Heart right ventricle (tissue), 16 donors: ENCODE data around the gene SVOPL. TPM values are rescaled to one million over a fixed set of nuclear protein-coding genes. Genes with fewer than 3 reads are reported as not detected.

Source experiments
- ATAC-seq, 8 donors: fragments of 200-7000 bp; cut with Tn5 transposase; one replicate each; pipeline ENCODE4 v1.9.1; 2020; ENCODE audit warnings: mild to moderate bottlenecking in 8 of 8, moderate library complexity in 8 of 8, moderate number of reproducible peaks in 1 of 8
- DNase-seq, 2 donors: peaks; one replicate each; pipeline ENCODE4 v3.0.0-alpha.2; 2020
- H3K27ac ChIP-seq, 10 donors: fragments of 200-600 bp; sonication (generic) in 2 of 10; one replicate each; pipeline versions ENCODE4 v1.5.0 to v1.8.0; 2020 to 2022; ENCODE audit warnings: mild to moderate bottlenecking in 3 of 10
- H3K27me3 ChIP-seq, 7 donors: fragments of 200-600 bp; one replicate each; pipeline ENCODE4 v1.8.0; 2021 to 2022; ENCODE audit warnings: mild to moderate bottlenecking in 2 of 7
- H3K36me3 ChIP-seq, 9 donors: fragments of 200-600 bp; sonication (generic) in 1 of 9; one replicate each; pipeline versions ENCODE4 v1.5.0 to v1.8.0; 2020 to 2022; ENCODE audit warnings: mild to moderate bottlenecking in 2 of 9
- H3K4me1 ChIP-seq, 9 donors: fragments of 200-600 bp; sonication (generic) in 1 of 9; one replicate each; pipeline versions ENCODE4 v1.5.0 to v1.8.0; 2020 to 2022; ENCODE audit warnings: mild to moderate bottlenecking in 4 of 9
- H3K4me3 ChIP-seq, 10 donors: fragments of 200-600 bp; sonication (generic) in 2 of 10; one replicate each; pipeline versions ENCODE4 v1.5.0 to v1.8.0; 2020 to 2022; ENCODE audit warnings: mild to moderate bottlenecking in 7 of 10, moderate library complexity in 2 of 10
- H3K9me3 ChIP-seq, 11 donors: fragments of 200-600 bp in 10 of 11; sonication (generic) in 2 of 11; one replicate each; pipeline versions ENCODE4 v1.5.0 to v1.8.0; 2013 to 2022; ENCODE audit warnings: mild to moderate bottlenecking in 2 of 11, control low read depth in 1 of 11, moderate library complexity in 1 of 11
- CTCF ChIP-seq, 9 donors: fragments of 200-600 bp; sonication (generic) in 2 of 9; IDR thresholded peaks; one replicate each; pipeline versions ENCODE4 v1.5.0 to v1.8.0; 2021 to 2022; ENCODE audit warnings: antibody characterized with exemption in 9 of 9, mild to moderate bottlenecking in 5 of 9, moderate library complexity in 1 of 9
- WGBS, 2 donors: extraction: QIAGEN DNeasy Blood & Tissue Kit; methylation state at CpG; one replicate each; pipeline ENCODE4 v1.1.7; 2013; ENCODE audit warnings: inconsistent platforms in 1 of 2; 5-methylcytosine and 5-hydroxymethylcytosine counted together
- intact Hi-C, 10 donors: fragments of 100-400 bp; cut with DNase I; formaldehyde crosslinking; loops; one replicate each; pipeline versions ENCODE4 v1.11.1 to v1.14.2; 2022
- polyA plus RNA-seq, 2 donors: library from polyadenylated mRNA; stranded (reverse); fragments of 200-250 nt; gene quantifications; one replicate each; pipeline ENCODE4 v1.2.3, GENCODE V29; 2013
- total RNA-seq, 10 donors: library from RNA; stranded (reverse); fragmentation: NEBNext Ultra II Directional in 3 of 10; extraction: Animal tissue kit (Norgen Biotek cat#: 25700) in 3 of 10; gene quantifications; one replicate each; pipeline versions ENCODE4 v1.2.1 to v1.2.4, GENCODE V29; 2021 to 2023
- donor health status: Arrhythmogenic right ventricular cardiomyopathy.
- donor health status: ischemic (EF 13 %, LVEDD 7.1; RV severe dilation, severe dysfunction).
- donor health status: healthy with polysubstance abuse.
- donor health status: DM: no; HTN: yes; CAD: no.
- donor health status: DM: no; HTN: no; CAD: no.
- donor health status: ischemic (EF 25% LVEDD 6.9; RV normal size, moderate dysfunction).
- donor health status: ischemic (EF 25% LVEDD 5.7; RV mildly dilated, moderate dysfunction).
- donor health status: healthy.
- donor health status: DM: yes; HTN: yes; CAD: no.
- donor health status: Ischemic cardiomyopathy.
- donor health status: ischemic (EF 35%, LVEDD 5.7; RV mildly dilated, moderate dysfunction).
- donor health status: nonischemic (EF 11% LVEDD 7.7; RV severe dilation, severe dysfunction).
- donor health status: DM: yes; HTN: yes; CAD: no.
- donor health status: PGD.
- donor health status: ischemic (EF 29% LVEDD 5.4; RV normal size, mild dysfunction).
- donor health status: nonischemic (EF 23%, LVEDD 6.1; RV moderate dilation, normal function).

The SVOPL gene
- total and polyA plus RNA-seq, 12 donors, result not detected

DNA sequence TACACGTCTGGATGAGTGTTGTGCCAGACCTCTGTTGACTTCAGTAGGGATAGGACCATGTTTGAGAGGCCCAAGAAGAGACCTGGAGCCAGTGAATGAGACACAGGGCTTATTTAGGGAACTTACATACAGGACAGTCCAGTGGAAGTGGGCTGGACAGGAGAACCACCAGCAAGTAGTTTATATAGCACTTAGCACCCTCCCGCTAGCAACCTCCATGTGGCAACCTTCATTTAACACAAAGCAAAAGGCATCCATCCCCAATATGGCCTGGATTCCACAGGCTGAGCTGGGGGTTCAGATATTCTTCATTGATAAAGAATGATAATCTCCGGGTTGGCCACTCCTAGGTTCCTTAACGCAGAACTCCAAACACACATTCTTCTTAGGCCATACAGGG, 147.4 kb downstream of the SVOPL start:
- Histone ChIP-seq H3K9me3 (peaks cover 0 to 60% (median 38%) of the 10 kb centered on the region in 11 donors), H3K27ac (no peak overlapping the region), H3K4me3 (no peak overlapping the region), H3K36me3 (peaks cover 0 to 88% (median 72%) of the 10 kb centered on the region in 9 donors), H3K27me3 (no peaks in the 10 kb centered on the region), H3K4me1 (peaks cover 0 to 10% (median 0%) of the 10 kb centered on the region in 9 donors)
- intact Hi-C loops, result no loop called here
- ATAC-seq (no peak), DNase-seq (no peak)
- 90 to 93% methylated on average over 4 of the region's 4 CpGs for WGBS, 2 donors
- no peak for TF ChIP-seq CTCF (IDR thresholded peaks at IDR 0.05)

GRCh38 chr7:138551102-138551501, 150.1 kb downstream of the SVOPL start:
- ATAC-seq (no peak), DNase-seq (no peak)
- H3K4me3 ChIP-seq, result no peak overlapping the region
- TF ChIP-seq CTCF (IDR thresholded peaks at IDR 0.05), result no peak
- peaks cover 0 to 88% (median 55%) of the 10 kb centered on the region in 9 donors for H3K36me3 ChIP-seq
- intact Hi-C loops, result no loop called here
- H3K27ac ChIP-seq, result no peak overlapping the region
- H3K27me3 ChIP-seq, result no peaks in the 10 kb centered on the region
- peaks cover 0 to 11% (median 0%) of the 10 kb centered on the region in 9 donors for H3K4me1 ChIP-seq
- peaks cover 0 to 33% (median 12%) of the 10 kb centered on the region in 11 donors for H3K9me3 ChIP-seq
- 94 to 96% methylated on average over 3 of the region's 3 CpGs for WGBS, 2 donors

DNA sequence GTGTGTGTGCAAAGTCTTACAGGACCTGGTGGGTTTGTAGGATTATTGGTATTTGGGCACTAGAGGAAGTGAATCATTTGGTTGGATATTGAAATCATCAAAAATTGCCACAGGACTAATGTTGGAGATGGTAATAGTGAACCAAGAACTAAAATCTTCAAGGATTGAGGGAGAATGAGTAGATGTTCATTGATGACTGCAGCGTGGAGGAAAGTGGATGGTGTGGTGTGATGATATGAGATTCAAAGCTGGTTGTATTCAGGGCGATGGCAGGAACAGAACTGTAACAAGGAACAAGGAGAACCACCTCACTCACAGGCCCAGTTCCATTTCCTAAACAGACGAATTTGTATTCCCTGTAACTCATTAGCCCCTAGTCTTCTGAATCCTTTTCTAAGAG, 150.8 kb downstream of the SVOPL start:
- WGBS, 2 donors, result 94 to 100% methylated on average over 3 of the region's 3 CpGs
- Histone ChIP-seq H3K36me3 (peaks cover 0 to 88% (median 48%) of the 10 kb centered on the region in 9 donors), H3K27ac (no peak overlapping the region), H3K9me3 (peaks cover 0 to 26% (median 4%) of the 10 kb centered on the region in 11 donors), H3K4me1 (peaks cover 0 to 11% (median 0%) of the 10 kb centered on the region in 9 donors), H3K27me3 (no peaks in the 10 kb centered on the region), H3K4me3 (no peak overlapping the region)
- DNase-seq, result no peak
- no peak for ATAC-seq
- intact Hi-C loops, result no loop called here
- TF ChIP-seq CTCF (IDR thresholded peaks at IDR 0.05), result no peak

- peak in 1 of 2 donors; percentile 16 for DNase-seq
- ATAC-seq, result peak in 6 of 8 donors; percentile 43 to 90 (median 73)
- H3K27ac ChIP-seq, result no peak overlapping the region
- no peaks in the 10 kb centered on the region for H3K27me3 ChIP-seq
- H3K4me1 ChIP-seq, result peaks cover 0 to 11% (median 0%) of the 10 kb centered on the region in 9 donors
- intact Hi-C loops, result no loop called here
- H3K36me3 ChIP-seq, result peaks cover 0 to 84% (median 35%) of the 10 kb centered on the region in 9 donors
- no peak for TF ChIP-seq CTCF (IDR thresholded peaks at IDR 0.05)
- WGBS, 2 donors, result 32 to 52% methylated on average over 1 of the region's 1 CpG
- H3K9me3 ChIP-seq, result peaks cover 0 to 13% (median 0%) of the 10 kb centered on the region in 11 donors
- no peak overlapping the region for H3K4me3 ChIP-seq
Observed at GRCh38 chr7:138549082-138549481, 152.1 kb downstream of the SVOPL start.
